HEK293 (cell line): ENCODE results near the gene RDH5.
A peak's percentile ranks its signal among the peaks of the same experiment; 100 is the strongest.

Experiments used
- BCL11B ChIP-seq: fragments of 450-650 bp; formaldehyde crosslinking; IDR thresholded peaks from 2 replicates; pipeline ENCODE4 v1.5.1; 2016; ENCODE audit warnings: low read depth, missing biosample characterization, missing genetic modification characterization
- GLIS2 ChIP-seq: fragments of 450-650 bp; formaldehyde crosslinking; IDR thresholded peaks from 2 replicates; pipeline ENCODE4 v1.5.1; 2016; ENCODE audit warnings: missing biosample characterization, missing genetic modification characterization
- KLF7 ChIP-seq: fragments of 450-650 bp; formaldehyde crosslinking; IDR thresholded peaks from 2 replicates; pipeline ENCODE4 v1.5.1; 2016; ENCODE audit warnings: missing biosample characterization, missing genetic modification characterization, borderline replicate concordance
- SCRT1 ChIP-seq: fragments of 450-650 bp; formaldehyde crosslinking; IDR thresholded peaks from 2 replicates; pipeline ENCODE4 v1.5.1; 2016; ENCODE audit warnings: missing biosample characterization, missing genetic modification characterization, borderline replicate concordance
- SP7 ChIP-seq: fragments of 450-650 bp; formaldehyde crosslinking; IDR thresholded peaks from 2 replicates; pipeline ENCODE4 v1.5.1; 2016; ENCODE audit warnings: missing biosample characterization, missing genetic modification characterization
- TRIM28 ChIP-seq: IDR thresholded peaks from 2 replicates; pipeline ENCODE4 v1.6.1; 2011; ENCODE audit warnings: low read length, control low read depth, borderline replicate concordance
- WT1 ChIP-seq: fragments of 450-650 bp; formaldehyde crosslinking; IDR thresholded peaks from 2 replicates; pipeline ENCODE4 v1.5.1; 2016; ENCODE audit warnings: missing biosample characterization, missing genetic modification characterization
- ZBTB48 ChIP-seq: fragments of 450-650 bp; formaldehyde crosslinking; IDR thresholded peaks from 2 replicates; pipeline ENCODE4 v1.5.1; 2016; ENCODE audit warnings: missing biosample characterization, missing genetic modification characterization
- ZEB2 ChIP-seq: fragments of 450-650 bp; formaldehyde crosslinking; IDR thresholded peaks from 2 replicates; pipeline ENCODE4 v1.5.1; 2016; ENCODE audit warnings: missing biosample characterization, missing genetic modification characterization
- ZNF155 ChIP-seq: fragments of 450-650 bp; formaldehyde crosslinking; IDR thresholded peaks from 2 replicates; pipeline ENCODE4 v1.5.1; 2016; ENCODE audit warnings: missing biosample characterization, missing genetic modification characterization
- ZNF19 ChIP-seq: fragments of 450-650 bp; formaldehyde crosslinking; IDR thresholded peaks from 2 replicates; pipeline ENCODE4; 2016; ENCODE audit warnings: missing biosample characterization, missing genetic modification characterization, low read depth
- ZNF302 ChIP-seq: fragments of 450-650 bp; formaldehyde crosslinking; IDR thresholded peaks from 2 replicates; pipeline ENCODE4 v1.5.1; 2016; ENCODE audit warnings: missing biosample characterization, missing genetic modification characterization, low read depth
- ZNF350 ChIP-seq: fragments of 450-650 bp; formaldehyde crosslinking; IDR thresholded peaks from 2 replicates; pipeline ENCODE4 v1.5.0; 2017; ENCODE audit warnings: missing biosample characterization, mild to moderate bottlenecking, missing genetic modification characterization
- ZNF473 ChIP-seq: fragments of 450-650 bp; formaldehyde crosslinking; IDR thresholded peaks from 2 replicates; pipeline ENCODE4 v1.5.1; 2017; ENCODE audit warnings: missing biosample characterization, missing genetic modification characterization
- ZNF544 ChIP-seq: fragments of 450-650 bp; formaldehyde crosslinking; IDR thresholded peaks from 2 replicates; pipeline ENCODE4 v1.5.0; 2017; ENCODE audit warnings: missing biosample characterization, missing genetic modification characterization
- ZNF555 ChIP-seq: fragments of 450-650 bp; formaldehyde crosslinking; conservative IDR thresholded peaks from 2 replicates; pipeline ENCODE4 v1.5.1; 2017; ENCODE audit warnings: missing biosample characterization, mild to moderate bottlenecking, missing genetic modification characterization, inconsistent platforms
- ZNF585B ChIP-seq: fragments of 450-650 bp; formaldehyde crosslinking; IDR thresholded peaks from 2 replicates; pipeline ENCODE4 v1.5.1; 2016; ENCODE audit warnings: missing biosample characterization, missing genetic modification characterization
- ZNF596 ChIP-seq: fragments of 450-650 bp; IDR thresholded peaks from 2 replicates; pipeline ENCODE4 v1.5.0; 2018; ENCODE audit warnings: missing biosample characterization, mild to moderate bottlenecking, missing genetic modification characterization, moderate library complexity
- ZNF626 ChIP-seq: fragments of 450-650 bp; sonication (Bioruptor Pico); formaldehyde crosslinking; IDR thresholded peaks from 2 replicates; pipeline ENCODE4 v1.5.1; 2018; ENCODE audit warnings: missing biosample characterization, missing genetic modification characterization, inconsistent platforms
- ZNF660 ChIP-seq: fragments of 450-650 bp; IDR thresholded peaks from 2 replicates; pipeline ENCODE4 v1.5.1; 2018; ENCODE audit warnings: missing biosample characterization, mild to moderate bottlenecking, missing genetic modification characterization
- ZNF785 ChIP-seq: fragments of 450-650 bp; formaldehyde crosslinking; IDR thresholded peaks from 2 replicates; pipeline ENCODE4 v1.5.1; 2016; ENCODE audit warnings: missing biosample characterization, missing genetic modification characterization
- TF ChIP-seq, protein P1 (sequence below): fragments of 450-650 bp; formaldehyde crosslinking; conservative IDR thresholded peaks from 2 replicates; pipeline ENCODE4 v1.5.1; 2016; ENCODE audit warnings: low read depth, missing biosample characterization, missing genetic modification characterization
- TF ChIP-seq, protein P2 (sequence below): fragments of 450-650 bp; formaldehyde crosslinking; IDR thresholded peaks from 2 replicates; pipeline ENCODE4 v1.5.1; 2016; ENCODE audit warnings: missing biosample characterization, missing genetic modification characterization
- TF ChIP-seq, protein P3 (sequence below): fragments of 450-650 bp; formaldehyde crosslinking; IDR thresholded peaks from 2 replicates; pipeline ENCODE4 v1.5.1; 2016; ENCODE audit warnings: missing biosample characterization, missing genetic modification characterization
- TF ChIP-seq, protein P4 (sequence below): fragments of 450-650 bp; formaldehyde crosslinking; IDR thresholded peaks from 2 replicates; pipeline ENCODE4 v1.5.0; 2017; ENCODE audit warnings: missing biosample characterization, missing genetic modification characterization, borderline replicate concordance
- TF ChIP-seq, protein P5 (sequence below): fragments of 450-650 bp; formaldehyde crosslinking; IDR thresholded peaks from 2 replicates; pipeline ENCODE4 v1.5.1; 2016; ENCODE audit warnings: missing biosample characterization, missing genetic modification characterization

RDH5 gene

DNA sequence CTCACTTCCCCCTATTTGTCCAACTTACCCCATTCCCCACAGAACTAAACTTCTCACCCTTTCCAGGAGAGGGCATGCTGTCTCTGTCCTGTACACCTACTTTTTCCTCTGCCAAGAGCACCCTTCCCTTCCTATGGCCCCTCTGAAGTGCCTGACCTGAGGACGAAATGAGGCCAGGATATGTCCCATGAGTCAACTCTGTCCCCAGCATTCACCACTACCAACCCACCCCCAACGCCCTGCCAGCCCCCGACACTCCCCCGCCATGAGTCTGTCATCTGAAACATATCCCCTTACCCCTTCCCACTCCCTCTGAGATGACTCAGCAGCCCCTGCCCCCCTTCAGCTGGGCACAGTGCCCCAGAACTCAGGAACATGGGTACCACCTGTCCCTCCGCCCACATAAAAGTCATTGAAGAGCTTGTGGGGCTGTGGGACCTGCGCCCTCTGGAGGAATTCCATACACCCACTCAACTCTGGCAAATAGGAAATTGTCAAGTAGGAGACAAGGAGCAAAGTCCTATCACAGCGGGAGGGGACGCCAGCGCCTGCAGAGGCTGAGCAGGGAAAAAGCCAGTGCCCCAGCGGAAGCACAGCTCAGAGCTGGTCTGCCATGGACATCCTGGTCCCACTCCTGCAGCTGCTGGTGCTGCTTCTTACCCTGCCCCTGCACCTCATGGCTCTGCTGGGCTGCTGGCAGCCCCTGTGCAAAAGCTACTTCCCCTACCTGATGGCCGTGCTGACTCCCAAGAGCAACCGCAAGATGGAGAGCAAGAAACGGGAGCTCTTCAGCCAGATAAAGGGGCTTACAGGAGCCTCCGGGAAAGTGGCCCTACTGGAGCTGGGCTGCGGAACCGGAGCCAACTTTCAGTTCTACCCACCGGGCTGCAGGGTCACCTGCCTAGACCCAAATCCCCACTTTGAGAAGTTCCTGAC, 38.8 kb upstream of the RDH5 start (continued):
- TF ChIP-seq ZNF596 (tag by site-specific recombination) = no peak
- TF ChIP-seq KLF7 (tag by site-specific recombination) = no peak
- no peak for TF ChIP-seq ZNF626 (tag by site-specific recombination)
- no peak for TF ChIP-seq ZNF785 (tag by site-specific recombination)
- TF ChIP-seq ZNF302 = no peak
- TF ChIP-seq BCL11B = no peak; the same call in 1 of the 2 replicates
- TF ChIP-seq ZNF19 (tag by site-specific recombination) = no peak
- TF ChIP-seq, protein P1, sequence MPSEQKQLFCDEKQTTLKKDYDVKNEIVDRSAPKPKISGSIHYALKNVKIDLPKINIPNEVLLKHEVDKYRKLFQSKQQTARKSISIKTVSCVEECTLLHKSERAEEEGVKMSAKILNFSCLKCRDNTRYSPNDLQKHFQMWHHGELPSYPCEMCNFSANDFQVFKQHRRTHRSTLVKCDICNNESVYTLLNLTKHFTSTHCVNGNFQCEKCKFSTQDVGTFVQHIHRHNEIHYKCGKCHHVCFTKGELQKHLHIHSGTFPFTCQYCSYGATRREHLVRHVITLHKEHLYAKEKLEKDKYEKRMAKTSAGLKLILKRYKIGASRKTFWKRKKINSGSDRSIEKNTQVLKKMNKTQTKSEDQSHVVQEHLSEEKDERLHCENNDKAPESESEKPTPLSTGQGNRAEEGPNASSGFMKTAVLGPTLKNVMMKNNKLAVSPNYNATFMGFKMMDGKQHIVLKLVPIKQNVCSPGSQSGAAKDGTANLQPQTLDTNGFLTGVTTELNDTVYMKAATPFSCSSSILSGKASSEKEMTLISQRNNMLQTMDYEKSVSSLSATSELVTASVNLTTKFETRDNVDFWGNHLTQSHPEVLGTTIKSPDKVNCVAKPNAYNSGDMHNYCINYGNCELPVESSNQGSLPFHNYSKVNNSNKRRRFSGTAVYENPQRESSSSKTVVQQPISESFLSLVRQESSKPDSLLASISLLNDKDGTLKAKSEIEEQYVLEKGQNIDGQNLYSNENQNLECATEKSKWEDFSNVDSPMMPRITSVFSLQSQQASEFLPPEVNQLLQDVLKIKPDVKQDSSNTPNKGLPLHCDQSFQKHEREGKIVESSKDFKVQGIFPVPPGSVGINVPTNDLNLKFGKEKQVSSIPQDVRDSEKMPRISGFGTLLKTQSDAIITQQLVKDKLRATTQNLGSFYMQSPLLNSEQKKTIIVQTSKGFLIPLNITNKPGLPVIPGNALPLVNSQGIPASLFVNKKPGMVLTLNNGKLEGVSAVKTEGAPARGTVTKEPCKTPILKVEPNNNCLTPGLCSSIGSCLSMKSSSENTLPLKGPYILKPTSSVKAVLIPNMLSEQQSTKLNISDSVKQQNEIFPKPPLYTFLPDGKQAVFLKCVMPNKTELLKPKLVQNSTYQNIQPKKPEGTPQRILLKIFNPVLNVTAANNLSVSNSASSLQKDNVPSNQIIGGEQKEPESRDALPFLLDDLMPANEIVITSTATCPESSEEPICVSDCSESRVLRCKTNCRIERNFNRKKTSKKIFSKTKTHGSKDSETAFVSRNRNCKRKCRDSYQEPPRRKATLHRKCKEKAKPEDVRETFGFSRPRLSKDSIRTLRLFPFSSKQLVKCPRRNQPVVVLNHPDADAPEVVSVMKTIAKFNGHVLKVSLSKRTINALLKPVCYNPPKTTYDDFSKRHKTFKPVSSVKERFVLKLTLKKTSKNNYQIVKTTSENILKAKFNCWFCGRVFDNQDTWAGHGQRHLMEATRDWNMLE = no peak
- TF ChIP-seq, protein P2, sequence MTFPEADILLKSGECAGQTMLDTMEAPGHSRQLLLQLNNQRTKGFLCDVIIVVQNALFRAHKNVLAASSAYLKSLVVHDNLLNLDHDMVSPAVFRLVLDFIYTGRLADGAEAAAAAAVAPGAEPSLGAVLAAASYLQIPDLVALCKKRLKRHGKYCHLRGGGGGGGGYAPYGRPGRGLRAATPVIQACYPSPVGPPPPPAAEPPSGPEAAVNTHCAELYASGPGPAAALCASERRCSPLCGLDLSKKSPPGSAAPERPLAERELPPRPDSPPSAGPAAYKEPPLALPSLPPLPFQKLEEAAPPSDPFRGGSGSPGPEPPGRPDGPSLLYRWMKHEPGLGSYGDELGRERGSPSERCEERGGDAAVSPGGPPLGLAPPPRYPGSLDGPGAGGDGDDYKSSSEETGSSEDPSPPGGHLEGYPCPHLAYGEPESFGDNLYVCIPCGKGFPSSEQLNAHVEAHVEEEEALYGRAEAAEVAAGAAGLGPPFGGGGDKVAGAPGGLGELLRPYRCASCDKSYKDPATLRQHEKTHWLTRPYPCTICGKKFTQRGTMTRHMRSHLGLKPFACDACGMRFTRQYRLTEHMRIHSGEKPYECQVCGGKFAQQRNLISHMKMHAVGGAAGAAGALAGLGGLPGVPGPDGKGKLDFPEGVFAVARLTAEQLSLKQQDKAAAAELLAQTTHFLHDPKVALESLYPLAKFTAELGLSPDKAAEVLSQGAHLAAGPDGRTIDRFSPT (tag by site-specific recombination) = peak; percentile 92
- TF ChIP-seq SP7 (tag by site-specific recombination) = peak; percentile 73; the same call in 1 of the 2 replicates
- TF ChIP-seq, protein P3, sequence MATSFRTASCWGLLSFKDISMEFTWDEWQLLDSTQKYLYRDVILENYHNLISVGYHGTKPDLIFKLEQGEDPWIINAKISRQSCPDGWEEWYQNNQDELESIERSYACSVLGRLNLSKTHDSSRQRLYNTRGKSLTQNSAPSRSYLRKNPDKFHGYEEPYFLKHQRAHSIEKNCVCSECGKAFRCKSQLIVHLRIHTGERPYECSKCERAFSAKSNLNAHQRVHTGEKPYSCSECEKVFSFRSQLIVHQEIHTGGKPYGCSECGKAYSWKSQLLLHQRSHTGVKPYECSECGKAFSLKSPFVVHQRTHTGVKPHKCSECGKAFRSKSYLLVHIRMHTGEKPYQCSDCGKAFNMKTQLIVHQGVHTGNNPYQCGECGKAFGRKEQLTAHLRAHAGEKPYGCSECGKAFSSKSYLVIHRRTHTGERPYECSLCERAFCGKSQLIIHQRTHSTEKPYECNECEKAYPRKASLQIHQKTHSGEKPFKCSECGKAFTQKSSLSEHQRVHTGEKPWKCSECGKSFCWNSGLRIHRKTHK (tag by site-specific recombination) = no peak
- TF ChIP-seq TRIM28 = peak; percentile 67; the same call in 1 of the 2 replicates
- TF ChIP-seq ZEB2 (tag by site-specific recombination) = peak; percentile 68
- TF ChIP-seq ZNF155 (tag by site-specific recombination) = no peak
- peak; percentile 86 for TF ChIP-seq ZNF660 (tag by site-specific recombination)
- TF ChIP-seq WT1 = no peak; the same call in none of the 2 replicates
- no peak for TF ChIP-seq ZNF544
- TF ChIP-seq ZNF585B (tag by site-specific recombination) = no peak
- TF ChIP-seq, protein P4, sequence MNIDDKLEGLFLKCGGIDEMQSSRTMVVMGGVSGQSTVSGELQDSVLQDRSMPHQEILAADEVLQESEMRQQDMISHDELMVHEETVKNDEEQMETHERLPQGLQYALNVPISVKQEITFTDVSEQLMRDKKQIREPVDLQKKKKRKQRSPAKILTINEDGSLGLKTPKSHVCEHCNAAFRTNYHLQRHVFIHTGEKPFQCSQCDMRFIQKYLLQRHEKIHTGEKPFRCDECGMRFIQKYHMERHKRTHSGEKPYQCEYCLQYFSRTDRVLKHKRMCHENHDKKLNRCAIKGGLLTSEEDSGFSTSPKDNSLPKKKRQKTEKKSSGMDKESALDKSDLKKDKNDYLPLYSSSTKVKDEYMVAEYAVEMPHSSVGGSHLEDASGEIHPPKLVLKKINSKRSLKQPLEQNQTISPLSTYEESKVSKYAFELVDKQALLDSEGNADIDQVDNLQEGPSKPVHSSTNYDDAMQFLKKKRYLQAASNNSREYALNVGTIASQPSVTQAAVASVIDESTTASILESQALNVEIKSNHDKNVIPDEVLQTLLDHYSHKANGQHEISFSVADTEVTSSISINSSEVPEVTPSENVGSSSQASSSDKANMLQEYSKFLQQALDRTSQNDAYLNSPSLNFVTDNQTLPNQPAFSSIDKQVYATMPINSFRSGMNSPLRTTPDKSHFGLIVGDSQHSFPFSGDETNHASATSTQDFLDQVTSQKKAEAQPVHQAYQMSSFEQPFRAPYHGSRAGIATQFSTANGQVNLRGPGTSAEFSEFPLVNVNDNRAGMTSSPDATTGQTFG = no peak
- TF ChIP-seq ZNF473 (tag by site-specific recombination) = no peak
- no peak for TF ChIP-seq ZNF555 (tag by site-specific recombination)
- TF ChIP-seq GLIS2 (tag by site-specific recombination) = peak; percentile 79; the same call in 1 of the 2 replicates
- TF ChIP-seq ZNF350 = no peak
- TF ChIP-seq ZBTB48 (tag by site-specific recombination) = peak; percentile 88
- TF ChIP-seq SCRT1 (tag by site-specific recombination) = no peak
- TF ChIP-seq, protein P5, sequence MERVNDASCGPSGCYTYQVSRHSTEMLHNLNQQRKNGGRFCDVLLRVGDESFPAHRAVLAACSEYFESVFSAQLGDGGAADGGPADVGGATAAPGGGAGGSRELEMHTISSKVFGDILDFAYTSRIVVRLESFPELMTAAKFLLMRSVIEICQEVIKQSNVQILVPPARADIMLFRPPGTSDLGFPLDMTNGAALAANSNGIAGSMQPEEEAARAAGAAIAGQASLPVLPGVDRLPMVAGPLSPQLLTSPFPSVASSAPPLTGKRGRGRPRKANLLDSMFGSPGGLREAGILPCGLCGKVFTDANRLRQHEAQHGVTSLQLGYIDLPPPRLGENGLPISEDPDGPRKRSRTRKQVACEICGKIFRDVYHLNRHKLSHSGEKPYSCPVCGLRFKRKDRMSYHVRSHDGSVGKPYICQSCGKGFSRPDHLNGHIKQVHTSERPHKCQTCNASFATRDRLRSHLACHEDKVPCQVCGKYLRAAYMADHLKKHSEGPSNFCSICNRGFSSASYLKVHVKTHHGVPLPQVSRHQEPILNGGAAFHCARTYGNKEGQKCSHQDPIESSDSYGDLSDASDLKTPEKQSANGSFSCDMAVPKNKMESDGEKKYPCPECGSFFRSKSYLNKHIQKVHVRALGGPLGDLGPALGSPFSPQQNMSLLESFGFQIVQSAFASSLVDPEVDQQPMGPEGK (tag by site-specific recombination) = peak; percentile 86
